GM18861 (cell line): ENCODE data around the gene MTRF1L.
"Not testable (repeated sequence)": the region's sequence is repeated elsewhere in the genome, so short reads cannot be mapped to it uniquely, and the experiment has no call there.

ENCODE experiments used
- ATAC-seq: cut with Tn5 transposase; IDR thresholded peaks from one replicate; pipeline ENCODE4 v1.9.1; 2021; ENCODE audit not compliant: unreplicated experiment

Gene MTRF1L

DNA sequence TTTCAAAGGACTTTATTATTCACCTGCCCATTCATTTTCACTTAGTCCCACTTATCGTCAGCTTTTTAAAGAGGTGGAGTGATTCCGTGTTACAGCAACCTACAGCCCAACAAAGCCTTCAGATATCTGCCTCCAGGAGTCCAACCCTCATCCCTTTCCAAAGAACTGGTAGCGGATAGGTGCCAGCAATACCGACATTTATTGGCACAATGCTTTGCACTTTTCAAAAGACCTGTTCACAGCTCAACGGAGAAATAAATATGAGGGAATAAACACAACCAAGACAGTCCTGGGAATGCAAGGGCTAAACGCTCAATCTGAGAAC, 819 bp upstream of the MTRF1L start:
- ATAC-seq: no peak

- ATAC-seq: peak; percentile 9
These were observed 519 bp downstream of the MTRF1L start for GRCh38 chr6:153001767-153002612.

DNA sequence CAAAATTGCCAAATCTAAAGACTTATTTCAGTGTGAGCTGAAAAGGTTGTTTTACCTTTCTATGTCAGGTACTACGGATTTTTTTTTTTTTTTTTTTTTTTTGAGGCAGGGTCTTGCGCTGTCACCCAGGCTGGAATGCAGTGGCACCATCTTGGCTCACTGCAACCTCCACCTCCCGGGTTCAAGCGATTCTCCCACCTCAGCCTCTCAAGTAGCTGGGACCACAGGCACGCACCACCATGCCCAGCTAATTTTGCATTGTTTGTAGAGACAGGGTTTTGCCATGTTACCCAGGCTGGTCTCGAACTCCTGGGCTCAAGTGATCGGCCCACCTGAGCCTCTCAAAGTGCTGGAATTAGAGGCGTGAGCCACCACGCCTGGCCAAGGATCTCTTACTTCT, 1.7 kb downstream of the MTRF1L start:
- not testable (repeated sequence) for ATAC-seq

DNA sequence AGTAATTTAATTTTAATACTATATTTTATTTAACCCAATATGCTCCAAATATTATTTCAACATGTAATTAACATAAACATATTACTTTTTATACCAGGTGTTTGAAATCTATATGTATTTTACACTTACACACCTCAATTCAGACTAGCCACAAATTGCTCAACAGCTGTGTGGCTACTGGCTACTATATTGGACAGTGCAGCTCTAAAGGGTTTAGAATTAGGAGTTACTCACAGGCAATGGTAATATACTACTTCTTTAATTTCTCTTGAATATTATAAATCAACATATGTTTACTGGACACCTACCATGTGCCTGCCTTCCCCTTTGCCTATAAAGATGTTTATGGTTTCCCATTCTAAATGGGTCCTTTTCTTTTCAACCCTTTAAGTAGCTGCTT, 2.3 kb downstream of the MTRF1L start:
- ATAC-seq: no peak

- ATAC-seq: not testable (repeated sequence)
These were observed 3.0 kb downstream of the MTRF1L start for GRCh38 chr6:152999538-152999937.

- ATAC-seq: no peak
These were observed 8.7 kb downstream of the MTRF1L start for GRCh38 chr6:152993847-152994246.

- no peak for ATAC-seq
These were observed 9.1 kb downstream of the MTRF1L start for GRCh38 chr6:152993431-152993830.

DNA sequence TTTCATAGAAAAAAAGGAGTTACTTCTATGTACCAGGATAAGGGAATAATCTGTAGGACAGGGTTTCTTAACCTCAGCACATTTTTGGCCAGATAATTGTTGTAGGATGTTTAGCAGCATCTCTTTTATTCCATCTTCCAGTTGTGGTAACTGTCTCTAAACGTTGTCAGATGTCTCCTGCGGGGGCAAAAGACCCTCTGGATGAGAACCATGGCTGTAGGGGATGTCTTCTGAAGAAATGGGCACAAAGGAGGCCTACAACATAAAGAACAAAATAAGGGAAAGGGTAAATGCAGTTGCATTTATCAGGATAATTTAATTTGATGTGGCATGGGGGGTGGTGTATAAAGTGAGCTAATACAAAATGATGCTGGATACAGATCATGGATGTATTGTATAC, 15.5 kb downstream of the MTRF1L start:
- ATAC-seq: no peak

GRCh38 chr6:152985300-152985699, 17.2 kb downstream of the MTRF1L start:
- ATAC-seq: not testable (repeated sequence)

DNA sequence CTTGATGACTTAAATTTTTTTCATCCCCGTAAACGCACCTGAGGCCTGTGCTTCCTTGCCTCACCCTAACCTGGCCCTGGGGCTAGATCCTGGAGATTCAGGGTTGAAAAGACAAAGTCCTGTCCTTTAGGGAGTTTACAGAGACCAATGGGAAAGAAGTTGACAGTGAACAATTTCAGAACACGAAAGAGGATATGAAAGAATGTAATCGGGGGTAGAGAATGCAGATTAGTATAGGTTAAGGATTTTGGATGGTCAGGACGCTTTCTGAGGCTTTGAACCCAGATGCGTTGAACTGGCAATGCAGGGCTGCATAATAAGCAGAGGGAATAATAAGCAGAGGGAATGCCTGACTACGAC, 18.0 kb downstream of the MTRF1L start:
- peak; percentile 28 for ATAC-seq

- ATAC-seq: peak; percentile 13
These were observed 18.6 kb downstream of the MTRF1L start for GRCh38 chr6:152983637-152984512.

DNA sequence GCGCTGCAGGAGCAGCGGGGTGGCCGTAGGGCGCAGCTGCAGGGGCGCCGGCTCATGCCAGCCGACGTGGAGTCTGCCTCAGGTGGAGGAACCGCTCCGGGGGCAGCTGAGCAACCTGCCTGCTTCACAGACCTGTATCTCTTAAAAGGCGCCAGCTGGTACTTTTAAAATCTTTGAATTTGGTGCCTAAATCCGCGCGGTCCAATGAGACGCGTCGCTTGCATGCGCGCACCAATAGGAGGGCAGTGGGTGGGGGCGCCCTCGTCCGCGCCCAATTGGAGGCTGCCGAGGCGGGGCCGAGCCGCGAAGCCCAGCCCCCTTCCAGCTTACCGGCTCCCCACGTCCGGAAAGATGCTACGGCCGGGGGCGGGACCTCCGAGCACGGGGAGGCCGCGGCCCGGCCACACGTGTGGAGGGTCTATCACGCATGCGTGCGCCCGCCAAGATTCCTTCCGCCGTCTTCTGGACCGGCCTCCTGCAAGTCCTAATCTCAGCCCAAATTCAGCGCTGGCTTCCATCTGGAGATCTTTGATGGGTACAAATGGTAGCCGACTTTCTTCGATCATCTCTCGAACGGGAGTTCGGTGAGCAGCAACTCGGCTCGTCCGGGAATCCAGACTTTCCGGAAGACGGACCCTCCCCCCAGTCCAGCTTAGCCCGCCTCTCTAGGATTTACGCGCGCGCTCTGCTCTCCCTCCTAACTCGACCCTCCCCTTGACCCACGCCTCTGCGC, 19.4 kb downstream of the MTRF1L start, which contains the start of gene FBXO5:
Gene FBXO5 (minus strand): TSS at position 138 of the 733 bp plus-strand sequence. CDS start 82 bp downstream, at position 56.
- ATAC-seq: peak; percentile 82

DNA sequence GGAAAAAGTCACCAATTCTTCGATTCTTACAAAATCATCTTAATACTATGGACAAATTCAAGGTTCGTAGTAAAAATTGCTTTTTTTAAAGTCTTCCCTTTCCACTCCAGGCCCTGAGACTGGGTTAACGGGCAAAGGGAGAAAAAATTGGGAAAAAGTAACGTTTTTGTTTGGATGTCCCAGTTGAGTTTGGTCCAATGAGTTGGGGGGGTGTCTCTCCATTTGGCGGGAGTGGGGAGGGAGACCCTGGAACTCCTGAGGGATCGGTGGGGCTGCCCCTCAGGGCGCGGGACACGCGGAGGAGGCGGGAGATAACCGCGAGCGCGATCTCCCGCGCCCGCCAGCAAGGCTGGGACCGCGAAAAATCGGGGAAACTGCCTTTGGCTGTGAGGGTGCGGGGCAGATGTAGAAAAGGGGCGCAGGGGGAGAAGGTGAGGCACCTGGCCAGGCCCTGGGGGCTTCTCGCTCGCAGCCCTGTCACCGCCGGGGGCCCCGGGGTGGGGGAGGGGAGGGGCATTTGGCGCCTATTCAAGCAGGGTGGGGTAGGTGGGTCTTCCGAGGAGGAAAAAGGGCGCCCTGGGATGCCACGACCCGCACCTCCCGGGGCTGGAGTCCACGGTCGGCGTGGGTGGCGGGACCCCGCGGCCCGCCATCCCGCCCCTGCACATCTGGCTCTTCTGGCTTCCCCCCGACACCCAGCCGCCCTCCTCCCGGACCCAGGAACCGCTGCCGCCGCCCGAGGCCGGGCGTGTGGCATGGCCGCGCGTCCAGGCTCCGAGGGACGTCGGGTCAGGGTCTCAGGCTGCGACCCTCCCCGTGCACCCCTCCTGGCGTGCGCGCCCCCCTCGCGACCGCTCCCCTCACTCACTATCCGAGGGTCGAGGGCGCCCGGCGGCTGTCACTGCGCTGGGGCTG, 20.3 kb downstream of the MTRF1L start:
- ATAC-seq: no peak

GRCh38 chr6:152981219-152981618, 21.3 kb downstream of the MTRF1L start:
- ATAC-seq: no peak

GRCh38 chr6:152980656-152981055, 21.9 kb downstream of the MTRF1L start:
- no peak for ATAC-seq

DNA sequence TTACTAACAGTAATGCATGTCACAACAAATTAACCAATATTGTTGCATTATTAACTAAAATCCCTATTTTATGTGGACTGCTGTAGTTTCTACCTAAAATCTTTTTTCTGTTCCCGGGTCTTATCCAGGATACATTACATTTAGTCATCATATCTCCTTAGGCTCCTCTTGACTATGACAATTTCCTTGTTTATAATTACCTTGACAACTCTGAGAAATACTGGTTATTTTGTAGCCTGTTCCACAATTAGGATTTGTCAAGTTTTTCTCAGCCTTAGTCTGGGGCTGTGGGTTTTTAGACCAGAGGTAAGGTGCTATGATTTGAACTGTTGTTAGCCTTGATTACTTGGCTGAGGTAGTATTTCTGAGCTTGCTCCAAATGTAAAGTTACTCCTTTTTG, 23.4 kb downstream of the MTRF1L start:
- ATAC-seq: no peak

DNA sequence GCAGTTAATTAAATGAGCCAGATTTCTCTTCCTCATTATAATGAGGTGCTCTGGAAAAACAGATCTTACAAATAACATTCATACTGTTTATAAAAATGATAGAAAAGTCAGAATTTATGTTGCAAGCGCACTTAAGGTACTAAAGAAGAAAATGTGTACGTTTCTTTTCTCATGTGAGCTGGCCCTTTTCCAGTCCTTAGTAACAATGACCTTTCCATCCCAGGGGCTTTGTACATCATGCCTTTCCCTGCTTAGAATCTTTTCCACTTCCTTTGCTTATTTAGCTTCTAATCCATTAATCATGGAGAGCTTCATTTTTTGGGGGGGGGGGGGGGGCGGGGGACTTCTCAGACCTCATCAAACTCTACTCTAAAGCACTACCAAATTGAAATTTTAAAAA, 24.5 kb downstream of the MTRF1L start:
- ATAC-seq: no peak

DNA sequence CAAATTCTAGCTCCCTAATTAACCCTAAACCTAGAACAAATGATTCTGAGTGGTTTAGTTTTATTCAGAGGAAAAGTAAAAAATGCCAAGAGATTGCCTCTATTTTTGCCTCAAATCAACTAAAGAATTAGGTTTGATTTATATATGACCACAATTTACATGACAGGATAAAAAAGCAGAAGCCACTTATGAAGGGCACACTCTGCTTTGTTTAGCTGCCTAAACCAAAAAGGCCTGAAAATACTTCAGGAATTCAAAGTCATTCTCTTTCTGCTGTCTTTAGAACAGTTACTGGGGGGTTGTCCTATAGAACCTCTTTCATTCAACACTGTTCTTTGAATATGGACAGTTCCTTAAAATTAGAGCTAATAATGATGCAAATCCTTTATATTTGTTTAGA, 25.0 kb downstream of the MTRF1L start:
- ATAC-seq: no peak

GRCh38 chr6:152976749-152977148, 25.8 kb downstream of the MTRF1L start:
- no peak for ATAC-seq

GRCh38 chr6:152975204-152975915, 27.1 kb downstream of the MTRF1L start:
- ATAC-seq: peak; percentile 41
